H1 (cell line): ENCODE measurements around the gene C19orf73. TPM values are rescaled to one million over a fixed set of nuclear protein-coding genes. Genes with fewer than 3 reads are reported as not detected.

Source experiments
- CBX8 ChIP-seq: fragments of 300-800, 300-1000 bp; sonication (generic); IDR thresholded peaks from 2 replicates; pipeline ENCODE4 v1.7.1; 2016; ENCODE audit warnings: low read depth, low read length, borderline replicate concordance
- CHD7 ChIP-seq: fragments of 300-600 bp; sonication (generic); IDR thresholded peaks from 2 replicates; pipeline ENCODE4 v1.7.1; 2012; ENCODE audit warnings: low read length, moderate library complexity, mild to moderate bottlenecking, inconsistent platforms; ENCODE audit not compliant: insufficient replicate concordance
- EGR1 ChIP-seq: IDR thresholded peaks from 2 replicates; pipeline ENCODE4 v1.6.1; 2011; ENCODE audit warnings: low read depth, low read length, borderline replicate concordance
- FOSL1 ChIP-seq: IDR thresholded peaks from 2 replicates; pipeline ENCODE4 v1.6.1; 2011; ENCODE audit warnings: mild to moderate bottlenecking, low read depth, low read length, moderate library complexity; ENCODE audit not compliant: insufficient read depth
- HDAC2 ChIP-seq, 2 experiments: fragments of 300-600 bp in 1 of 2; sonication (generic) in 1 of 2; IDR thresholded peaks; 2 replicates each; pipeline ENCODE4 v1.6.1; 2011 to 2012; ENCODE audit warnings: low read depth in 2 of 2, low read length in 2 of 2, mild to moderate bottlenecking in 2 of 2, moderate library complexity in 2 of 2, borderline replicate concordance in 1 of 2, inconsistent platforms in 1 of 2
- KDM4A ChIP-seq: IDR thresholded peaks from one replicate; pipeline ENCODE4 v1.7.1; 2012; ENCODE audit warnings: low read depth, mild to moderate bottlenecking, moderate library complexity, low read length, inconsistent platforms; ENCODE audit not compliant: severe bottlenecking
- SIX5 ChIP-seq: IDR thresholded peaks from 2 replicates; pipeline ENCODE4 v1.6.1; 2011; ENCODE audit warnings: mild to moderate bottlenecking, low read depth, low read length
- TAF7 ChIP-seq: optimal IDR thresholded peaks from 2 replicates; pipeline ENCODE3; 2011; ENCODE audit warnings: low read depth, mild to moderate bottlenecking, inconsistent platforms, low read length, moderate library complexity, borderline replicate concordance
- polyA plus RNA-seq, 7 experiments: library from polyadenylated mRNA; depleted of rRNA in 3 of 7; stranded (reverse) in 5 of 7; unstranded in 2 of 7; fragments of >200 nt in 5 of 7; fragments of 200-250 nt in 2 of 7; gene quantifications; 1 replicate in 5 of 7; 2 replicates in 1 of 7; 4 replicates in 1 of 7; pipeline versions ENCODE4 v1.2.1 to v1.2.3, GENCODE V29; 2011 to 2013; ENCODE audit warnings: missing spikeins in 2 of 7, mixed read lengths in 2 of 7
- total RNA-seq: library from RNA; stranded (reverse); fragmentation: NEBNext Ultra II Directional; extraction: Animal tissue kit (Norgen Biotek cat#: 25700); gene quantifications from 2 replicates; pipeline ENCODE4 v1.2.1, GENCODE V29; 2021
- TF ChIP-seq, protein P1 (sequence below): IDR thresholded peaks from 2 replicates; pipeline ENCODE4 v1.6.1; 2011; ENCODE audit warnings: low read depth, mild to moderate bottlenecking, low read length; ENCODE audit not compliant: insufficient read depth

C19orf73 gene
- total and polyA plus RNA-seq, 2 of the 8 experiments (the other 6 are each of a cell fraction or from before 2014, with no cell fraction given), result 2.5 to 4.6 TPM

- no peak for TF ChIP-seq CHD7
- peak; percentile 78 for TF ChIP-seq SIX5
- TF ChIP-seq, protein P1, sequence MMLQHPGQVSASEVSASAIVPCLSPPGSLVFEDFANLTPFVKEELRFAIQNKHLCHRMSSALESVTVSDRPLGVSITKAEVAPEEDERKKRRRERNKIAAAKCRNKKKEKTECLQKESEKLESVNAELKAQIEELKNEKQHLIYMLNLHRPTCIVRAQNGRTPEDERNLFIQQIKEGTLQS, result no peak
- TF ChIP-seq EGR1, result peak; percentile 86; the same call in 1 of the 2 replicates
- TF ChIP-seq CBX8, result no peak
- no peak for TF ChIP-seq TAF7
- peak in 1 of 2 experiments; percentile 49; a peak in 1 of 4 replicates for TF ChIP-seq HDAC2 (IDR thresholded peaks at IDR 0.05; ENCODE audit: borderline replicate concordance in 1 of 2, low read depth in 2 of 2, low read length in 2 of 2)
- TF ChIP-seq KDM4A, result peak; percentile 57
- no peak for TF ChIP-seq FOSL1
Observed at GRCh38 chr19:49114630-49115363, 4.1 kb downstream of the C19orf73 start (continued).
